Naive B cell (primary cell): Measurements from ENCODE around the gene TSPAN9. TPM values are rescaled to one million over a fixed set of nuclear protein-coding genes. Genes with fewer than 3 reads are reported as not detected.

Experiments used
- ATAC-seq, 2 donors: fragments of 150-1000 bp; cut with Tn5 transposase; 2 replicates each; pipeline ENCODE4 v1.10.0; 2021; ENCODE audit warnings: low read depth in 2 of 2, mild to moderate bottlenecking in 2 of 2, moderate library complexity in 2 of 2
- DNase-seq: peaks from one replicate; pipeline ENCODE4 v3.0.0; 2022
- H3K27ac Mint-ChIP-seq, 6 donors: one replicate each; pipeline ENCODE4 v1.8.0; 2020 to 2022; ENCODE audit warnings: mild to moderate bottlenecking in 6 of 6, mixed read lengths in 6 of 6, moderate library complexity in 5 of 6, inconsistent platforms in 2 of 6
- H3K27me3 Mint-ChIP-seq, 3 donors: one replicate each; pipeline ENCODE4 v1.8.0; 2021 to 2022; ENCODE audit warnings: mixed read lengths in 3 of 3, mild to moderate bottlenecking in 1 of 3
- H3K36me3 Mint-ChIP-seq, 2 donors: one replicate each; pipeline ENCODE4 v1.8.0; 2020 to 2022; ENCODE audit warnings: mixed read lengths in 2 of 2, inconsistent platforms in 1 of 2, mild to moderate bottlenecking in 1 of 2
- H3K4me1 Mint-ChIP-seq, 3 donors: one replicate each; pipeline ENCODE4 v1.8.0; 2020 to 2022; ENCODE audit warnings: mixed read lengths in 3 of 3, inconsistent platforms in 1 of 3, mild to moderate bottlenecking in 1 of 3, moderate library complexity in 1 of 3
- H3K4me3 Mint-ChIP-seq, 8 donors: one replicate each; pipeline ENCODE4 v1.8.0; 2020 to 2022; ENCODE audit warnings: mild to moderate bottlenecking in 8 of 8, mixed read lengths in 8 of 8, moderate library complexity in 8 of 8, inconsistent platforms in 2 of 8
- H3K9me3 Mint-ChIP-seq, 7 donors: one replicate each; pipeline ENCODE4 v1.8.0; 2020 to 2022; ENCODE audit warnings: mixed read lengths in 7 of 7, mild to moderate bottlenecking in 5 of 7, inconsistent platforms in 2 of 7, moderate library complexity in 1 of 7
- polyA plus RNA-seq, 6 donors: library from polyadenylated mRNA; unstranded; fragments of 300-500 nt; fragmentation: Illumina TruSeq; gene quantifications; one replicate each; pipeline ENCODE4 v1.2.3, GENCODE V29; 2021; ENCODE audit warnings: low read depth in 6 of 6

Gene TSPAN9
- polyA plus RNA-seq, 6 donors from 2014 or later = 0.26 to 0.49 (median 0.41) TPM; not detected in 2

DNA sequence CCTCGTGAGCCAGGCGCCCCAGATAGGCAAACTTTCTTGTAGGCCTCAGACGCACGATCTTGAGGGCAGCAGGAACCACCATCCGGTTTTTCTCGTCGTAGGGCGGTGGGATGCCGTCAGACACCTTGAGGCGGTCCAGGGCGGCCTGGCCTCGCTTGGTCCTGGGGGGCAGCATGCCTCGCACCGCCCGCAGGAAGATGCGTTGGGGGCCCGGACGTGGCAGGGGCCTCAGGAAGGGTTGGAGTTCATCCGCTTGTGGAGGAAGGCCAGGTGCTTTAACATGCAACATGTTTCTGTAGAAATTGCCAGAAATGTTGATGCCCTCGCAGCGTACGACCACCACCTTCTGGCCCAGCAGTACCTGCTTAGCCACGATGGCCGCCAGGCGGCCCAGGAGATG, 5.5 kb upstream of the TSPAN9 start:
- H3K4me1 Mint-ChIP-seq = peaks cover 0 to 15% (median 5%) of the 10 kb centered on the region in 3 donors
- no peak for DNase-seq
- H3K9me3 Mint-ChIP-seq = no peaks in the 10 kb centered on the region

GRCh38 chr12:3073438-3074250, 3.5 kb upstream of the TSPAN9 start:
- Mint-ChIP-seq H3K9me3 (no peaks in the 10 kb centered on the region), H3K4me3 (peak overlapping the region in 2 of 8 donors; percentile 66 to 67), H3K4me1 (peaks cover 4 to 19% (median 6%) of the 10 kb centered on the region in 3 donors), H3K36me3 (no peaks in the 10 kb centered on the region), H3K27me3 (peaks cover 0 to 8% (median 8%) of the 10 kb centered on the region in 3 donors), H3K27ac (no peak overlapping the region)
- peak; percentile 74 for DNase-seq
- ATAC-seq = peak; percentile 69 to 71

More for the DNA sequence above, 5.5 kb upstream of the TSPAN9 start:
- Mint-ChIP-seq H3K27me3 (peaks cover 0 to 23% (median 14%) of the 10 kb centered on the region in 3 donors), H3K36me3 (no peaks in the 10 kb centered on the region), H3K4me3 (no peak overlapping the region), H3K27ac (no peak overlapping the region)
- ATAC-seq = no peak

DNA sequence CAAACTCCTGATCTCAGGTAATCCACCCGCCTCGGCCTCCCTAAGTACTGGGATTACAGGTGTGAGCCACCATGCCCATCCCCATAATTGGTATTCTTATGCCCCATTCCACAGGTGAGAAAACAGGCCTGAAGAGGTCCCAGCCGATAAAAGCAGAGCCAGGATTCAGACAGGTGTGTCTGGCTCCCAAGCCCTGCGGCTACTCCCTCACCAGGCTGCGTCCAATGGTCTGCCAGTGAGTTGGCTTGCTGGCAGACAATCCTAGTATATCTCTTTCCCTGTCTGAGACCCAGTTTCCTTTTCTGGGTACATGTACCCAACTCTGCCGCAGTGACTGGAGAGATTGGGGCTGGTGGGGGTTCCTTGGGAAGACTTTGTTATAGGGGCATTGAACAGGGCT, 1.9 kb upstream of the TSPAN9 start:
- Mint-ChIP-seq H3K36me3 (no peaks in the 10 kb centered on the region), H3K27me3 (peaks cover 0 to 8% (median 8%) of the 10 kb centered on the region in 3 donors), H3K4me3 (peak overlapping the region; percentile 22 to 87 (median 68)), H3K4me1 (peaks cover 3 to 19% (median 4%) of the 10 kb centered on the region in 3 donors), H3K9me3 (no peaks in the 10 kb centered on the region), H3K27ac (peak overlapping the region in 1 of 6 donors; percentile 67)
- DNase-seq (no peak), ATAC-seq (no peak)

- Mint-ChIP-seq H3K27me3 (peaks cover 0 to 17% (median 8%) of the 10 kb centered on the region in 3 donors), H3K4me1 (peaks cover 3 to 19% (median 4%) of the 10 kb centered on the region in 3 donors), H3K4me3 (peak overlapping the region; percentile 64 to 91 (median 86)), H3K27ac (peak overlapping the region in 2 of 6 donors; percentile 32 to 58), H3K36me3 (no peaks in the 10 kb centered on the region), H3K9me3 (no peaks in the 10 kb centered on the region)
- ATAC-seq = peak; percentile 5 to 10
- DNase-seq = peak; percentile 7
Observed at GRCh38 chr12:3077572-3078081, 448 bp downstream of the TSPAN9 start.

DNA sequence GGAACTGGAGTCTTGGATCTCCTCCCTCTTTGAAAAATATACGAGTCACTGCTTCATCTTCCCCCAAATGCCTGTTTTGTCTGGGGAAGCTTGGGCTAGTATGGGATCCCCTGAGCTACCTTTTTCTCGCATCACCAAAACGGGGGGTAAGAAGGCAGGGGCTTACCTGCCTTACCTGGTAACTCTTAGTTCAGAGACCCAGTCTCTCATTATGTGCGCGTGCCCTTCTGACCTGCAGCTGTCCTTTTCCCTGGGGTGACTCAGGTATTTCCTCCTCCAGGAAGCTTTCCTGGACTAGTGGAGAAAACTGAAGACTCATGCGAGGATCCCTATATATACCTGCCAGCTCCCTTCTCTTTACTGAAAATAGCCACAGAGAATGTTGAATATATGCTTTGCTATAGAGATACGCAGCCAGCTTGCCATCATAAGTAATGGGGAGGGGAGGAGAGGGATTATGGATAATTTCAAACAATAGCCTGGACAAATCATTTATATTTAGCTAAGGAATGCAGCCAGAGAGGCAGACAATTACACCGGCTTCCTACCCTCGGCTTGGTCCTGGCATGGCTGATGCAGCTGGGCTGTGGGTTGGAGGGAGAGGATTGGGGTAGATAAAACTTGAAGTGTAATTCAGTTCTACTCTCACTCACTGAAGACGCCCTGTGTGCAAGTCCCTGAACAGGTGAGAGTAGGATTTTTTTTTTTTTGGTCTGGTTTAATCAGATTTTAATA, 1.1 kb downstream of the TSPAN9 start:
- Mint-ChIP-seq H3K9me3 (no peaks in the 10 kb centered on the region), H3K36me3 (no peaks in the 10 kb centered on the region), H3K27ac (peak overlapping the region in 2 of 6 donors; percentile 32 to 58), H3K27me3 (peaks cover 0 to 18% (median 7%) of the 10 kb centered on the region in 3 donors), H3K4me3 (peak overlapping the region; percentile 64 to 91 (median 86)), H3K4me1 (peaks cover 3 to 19% (median 4%) of the 10 kb centered on the region in 3 donors)
- DNase-seq = no peak
- no peak for ATAC-seq

DNA sequence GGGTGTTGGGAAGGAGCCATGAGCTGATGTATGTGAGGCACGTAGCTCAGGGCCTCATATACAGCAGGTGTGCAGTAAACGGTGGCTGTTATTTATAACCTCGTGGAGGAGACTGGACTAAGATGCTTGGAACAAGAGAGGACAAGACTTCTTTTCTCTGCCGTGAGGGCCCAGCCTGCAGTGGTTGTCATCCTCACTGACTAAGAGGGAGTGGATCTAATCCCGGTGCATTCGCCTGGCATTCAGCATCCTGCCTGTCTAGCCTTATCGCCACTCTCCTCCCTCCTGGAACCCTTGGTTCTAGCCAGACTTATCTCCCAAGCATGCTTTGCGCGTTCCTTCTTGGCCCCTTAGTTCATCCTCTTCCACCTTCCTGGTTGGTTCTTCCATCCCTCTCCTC, 3.9 kb downstream of the TSPAN9 start:
- H3K27ac Mint-ChIP-seq = no peak overlapping the region
- DNase-seq (no peak), ATAC-seq (no peak)
- H3K4me3 Mint-ChIP-seq = no peak overlapping the region
- peaks cover 3 to 11% (median 4%) of the 10 kb centered on the region in 3 donors for H3K4me1 Mint-ChIP-seq
- H3K27me3 Mint-ChIP-seq = peaks cover 0 to 11% (median 3%) of the 10 kb centered on the region in 3 donors
- no peaks in the 10 kb centered on the region for H3K9me3 Mint-ChIP-seq
- H3K36me3 Mint-ChIP-seq = no peaks in the 10 kb centered on the region

DNA sequence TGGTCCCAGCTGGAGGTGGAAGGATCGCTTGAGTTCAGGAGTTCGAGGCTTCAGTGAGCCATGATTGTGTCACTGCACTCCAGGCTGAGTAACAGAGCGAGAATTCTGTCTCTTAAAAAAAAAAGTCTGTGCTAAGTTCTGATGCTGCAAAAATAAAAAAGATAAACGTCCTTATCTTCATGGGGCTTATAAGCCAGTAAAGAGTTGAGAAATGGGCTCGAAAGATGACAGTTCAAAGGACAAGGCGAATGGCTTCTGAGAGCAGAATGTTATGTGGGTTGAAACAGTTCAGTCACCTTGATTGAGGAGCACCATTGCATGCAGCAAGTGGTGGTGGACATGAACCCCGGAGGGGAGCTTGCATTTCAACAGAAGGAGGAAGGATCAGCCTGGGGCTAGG, 4.7 kb downstream of the TSPAN9 start:
- Mint-ChIP-seq H3K27me3 (peaks cover 0 to 16% (median 3%) of the 10 kb centered on the region in 3 donors), H3K9me3 (no peaks in the 10 kb centered on the region), H3K36me3 (no peaks in the 10 kb centered on the region), H3K4me1 (peaks cover 0 to 5% (median 4%) of the 10 kb centered on the region in 3 donors), H3K4me3 (peak overlapping the region in 2 of 8 donors; percentile 1 to 76), H3K27ac (no peak overlapping the region)
- ATAC-seq (no peak), DNase-seq (no peak)

DNA sequence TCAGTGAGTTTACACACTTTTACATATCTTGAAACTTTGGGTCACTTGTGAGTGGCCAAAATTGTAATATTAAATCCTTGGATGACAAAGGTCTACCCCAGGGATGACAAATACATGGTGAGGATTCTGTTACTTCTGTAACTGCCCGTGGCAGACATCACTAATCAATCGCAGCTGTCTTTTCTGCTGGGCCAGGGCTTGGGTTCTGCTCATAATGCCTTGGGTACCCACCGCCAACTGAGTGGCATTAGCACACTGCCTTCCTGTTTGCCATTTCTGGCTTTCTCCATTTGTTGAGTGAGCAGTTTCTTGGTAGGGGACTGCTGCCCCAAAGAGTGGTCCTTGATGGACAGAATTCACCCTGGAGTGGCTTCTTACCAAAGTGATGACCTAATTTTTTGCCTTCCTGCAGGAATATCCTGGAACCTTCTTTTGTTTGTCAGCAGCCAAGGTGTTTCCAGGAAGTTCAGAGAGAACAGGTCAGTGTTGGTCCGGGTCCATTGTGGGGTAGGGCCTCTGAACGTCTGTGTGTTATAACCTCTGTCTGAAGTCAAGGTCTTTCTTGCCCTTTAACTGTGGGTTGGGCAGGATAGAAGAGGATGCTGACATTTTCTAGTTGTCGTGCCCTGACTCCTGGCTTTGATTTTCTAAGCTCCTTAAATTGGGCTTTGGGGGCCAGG, 6.2 kb downstream of the TSPAN9 start:
- DNase-seq (no peak), ATAC-seq (no peak)
- Mint-ChIP-seq H3K36me3 (no peaks in the 10 kb centered on the region), H3K9me3 (no peaks in the 10 kb centered on the region), H3K4me3 (no peak overlapping the region), H3K27me3 (peaks cover 0 to 18% (median 0%) of the 10 kb centered on the region in 3 donors), H3K4me1 (no peaks in the 10 kb centered on the region), H3K27ac (peak overlapping the region in 1 of 6 donors; percentile 17)

DNA sequence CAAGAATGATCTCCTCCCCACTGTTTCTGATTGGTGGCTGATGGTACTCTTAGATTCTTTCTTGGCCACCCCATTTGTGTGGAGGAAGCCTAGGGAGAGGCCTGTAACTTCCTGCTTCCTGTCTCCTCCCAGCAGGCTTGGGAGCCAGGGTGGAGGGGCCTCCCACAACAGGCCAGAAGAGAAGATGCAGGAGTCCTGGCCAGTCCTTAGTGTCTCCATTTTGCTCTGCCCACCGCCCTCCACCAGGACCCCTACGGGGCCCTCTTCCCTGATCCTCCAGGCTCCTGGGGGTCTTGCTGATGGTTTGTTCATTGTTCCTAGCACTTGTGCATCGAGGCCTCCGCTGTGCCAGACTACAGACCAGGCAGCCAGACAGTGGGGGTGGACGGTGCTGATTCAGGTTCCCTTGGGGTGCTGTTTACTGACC, 6.8 kb downstream of the TSPAN9 start:
- Mint-ChIP-seq H3K36me3 (no peaks in the 10 kb centered on the region), H3K4me3 (no peak overlapping the region), H3K27ac (peak overlapping the region in 1 of 6 donors; percentile 17), H3K4me1 (no peaks in the 10 kb centered on the region), H3K9me3 (no peaks in the 10 kb centered on the region), H3K27me3 (peaks cover 0 to 18% (median 0%) of the 10 kb centered on the region in 3 donors)
- no peak for ATAC-seq
- DNase-seq = no peak

GRCh38 chr12:3084742-3085141, 7.6 kb downstream of the TSPAN9 start:
- no peak overlapping the region for H3K27ac Mint-ChIP-seq
- H3K9me3 Mint-ChIP-seq = no peaks in the 10 kb centered on the region
- ATAC-seq (no peak), DNase-seq (no peak)
- H3K4me3 Mint-ChIP-seq = no peak overlapping the region
- peaks cover 0 to 18% (median 0%) of the 10 kb centered on the region in 3 donors for H3K27me3 Mint-ChIP-seq
- no peaks in the 10 kb centered on the region for H3K4me1 Mint-ChIP-seq
- no peaks in the 10 kb centered on the region for H3K36me3 Mint-ChIP-seq

DNA sequence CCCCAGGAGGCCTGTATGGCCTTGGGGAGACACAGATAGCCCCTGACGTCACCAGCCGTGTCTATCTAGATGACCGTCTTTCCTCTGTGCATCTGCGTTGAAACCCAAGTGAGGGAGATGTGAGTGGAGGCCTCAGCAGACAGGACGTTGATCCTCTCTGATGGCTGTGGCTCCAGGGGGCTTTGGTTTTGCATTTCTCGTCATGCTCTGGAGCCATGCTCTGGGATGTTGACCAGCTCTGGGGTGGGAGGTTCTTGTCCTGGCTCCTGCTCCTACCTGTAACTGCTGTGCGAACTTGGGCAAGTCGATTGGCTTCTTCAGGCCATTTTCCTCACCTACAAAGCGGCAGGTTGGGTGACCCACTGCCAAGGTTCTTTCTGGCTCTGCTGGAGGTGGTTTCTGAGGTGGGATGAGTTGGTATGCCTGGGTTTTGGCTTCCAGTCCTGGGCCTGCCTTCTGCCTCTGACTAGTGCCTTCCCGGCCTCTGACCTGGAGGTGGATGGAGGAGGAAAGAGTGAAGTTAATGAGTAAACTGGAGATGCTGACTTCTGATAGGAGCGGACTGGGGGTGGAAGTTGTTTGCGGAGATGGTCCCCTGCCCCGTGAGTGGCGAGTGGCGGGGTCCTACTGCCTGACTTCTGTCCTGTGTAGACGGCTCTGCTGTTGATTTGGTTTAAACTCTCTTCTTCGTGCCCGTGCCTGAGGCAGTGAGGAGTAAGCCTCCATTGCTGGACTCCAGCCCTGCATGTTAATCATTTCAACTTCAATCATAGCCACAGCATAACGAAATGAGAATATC, 8.4 kb downstream of the TSPAN9 start:
- H3K4me1 Mint-ChIP-seq = no peaks in the 10 kb centered on the region
- H3K27ac Mint-ChIP-seq = no peak overlapping the region
- peaks cover 0 to 18% (median 0%) of the 10 kb centered on the region in 3 donors for H3K27me3 Mint-ChIP-seq
- H3K36me3 Mint-ChIP-seq = no peaks in the 10 kb centered on the region
- DNase-seq = no peak
- ATAC-seq = no peak
- H3K4me3 Mint-ChIP-seq = peak overlapping the region in 1 of 8 donors; percentile 14
- H3K9me3 Mint-ChIP-seq = no peaks in the 10 kb centered on the region

- Mint-ChIP-seq H3K36me3 (no peaks in the 10 kb centered on the region), H3K27me3 (peaks cover 0 to 18% (median 0%) of the 10 kb centered on the region in 3 donors), H3K9me3 (no peaks in the 10 kb centered on the region), H3K4me1 (no peaks in the 10 kb centered on the region), H3K4me3 (no peak overlapping the region), H3K27ac (no peak overlapping the region)
- no peak for DNase-seq
- no peak for ATAC-seq
Observed at GRCh38 chr12:3086211-3086610, 9.0 kb downstream of the TSPAN9 start.
